DMS153 treated with DMSO at 0.1 percent for 48 hours (cell line): ENCODE results near the gene RNF43.
"Not testable (repeated sequence)": the region's sequence is repeated elsewhere in the genome, so short reads cannot be mapped to it uniquely, and the experiment has no call there.

Source experiments
- DNase-seq: peaks from one replicate; lab custom pipeline; 2025; ENCODE audit not compliant: unreplicated experiment; lab: John Stamatoyannopoulos, UW

Gene RNF43

GRCh38 chr17:58410714-58411407 is 6.5 kb downstream of the RNF43 start:
- DNase-seq = no peak

- no peak for DNase-seq
These were observed 7.9 kb downstream of the RNF43 start for GRCh38 chr17:58409432-58409831.

GRCh38 chr17:58403311-58403710 is 14.0 kb downstream of the RNF43 start:
- no peak for DNase-seq

- DNase-seq = no peak
These were observed 14.7 kb downstream of the RNF43 start for GRCh38 chr17:58402679-58403078.

- no peak for DNase-seq
These were observed 15.3 kb downstream of the RNF43 start for GRCh38 chr17:58402047-58402446.

- no peak for DNase-seq
These were observed 16.0 kb downstream of the RNF43 start for GRCh38 chr17:58401287-58401686.

- no peak for DNase-seq
These were observed 16.5 kb downstream of the RNF43 start for GRCh38 chr17:58400826-58401225.

- DNase-seq = no peak
These were observed 17.4 kb downstream of the RNF43 start for GRCh38 chr17:58399974-58400373.

GRCh38 chr17:58398574-58399266 is 18.6 kb downstream of the RNF43 start:
- no peak for DNase-seq

- DNase-seq = not testable (repeated sequence)
These were observed 19.9 kb downstream of the RNF43 start for GRCh38 chr17:58397421-58397820.

- DNase-seq = no peak
These were observed 21.2 kb downstream of the RNF43 start for GRCh38 chr17:58396173-58396572.

- DNase-seq = no peak
These were observed 22.7 kb downstream of the RNF43 start for GRCh38 chr17:58394534-58395223.

- DNase-seq = peak; percentile 98
These were observed 25.9 kb downstream of the RNF43 start for GRCh38 chr17:58391302-58391984.

GRCh38 chr17:58390884-58391283 is 26.4 kb downstream of the RNF43 start:
- no peak for DNase-seq

- DNase-seq = no peak
These were observed 28.8 kb downstream of the RNF43 start for GRCh38 chr17:58388302-58389190.

GRCh38 chr17:58387834-58388233 is 29.5 kb downstream of the RNF43 start:
- DNase-seq = no peak

- DNase-seq = no peak
These were observed 30.6 kb downstream of the RNF43 start for GRCh38 chr17:58386708-58387107.

- DNase-seq = no peak
These were observed 31.9 kb downstream of the RNF43 start for GRCh38 chr17:58385359-58385899.

- DNase-seq = no peak
These were observed 32.4 kb downstream of the RNF43 start for GRCh38 chr17:58384897-58385296.

- no peak for DNase-seq
These were observed 33.4 kb downstream of the RNF43 start for GRCh38 chr17:58383892-58384462.
